HCT116 (cell line): ENCODE results near the gene ATXN7L1. TPM values are rescaled to one million over a fixed set of nuclear protein-coding genes. Genes with fewer than 3 reads are reported as not detected.

Experiments
- ATAC-seq: fragments of 200-7000 bp; cut with Tn5 transposase; 2 replicates; pipeline ENCODE4 v1.9.1; 2020; ENCODE audit warnings: mild to moderate bottlenecking, moderate library complexity
- BruUV-seq: library from RNA; stranded (reverse); fragments of 400-500 nt; replicated peaks from 2 replicates; lab custom pipeline; 2021; lab: Mats Ljungman, UMichigan
- CTCF ChIA-PET: fragments of 300-600 bp; sonication (Branson Sonifier 250); formaldehyde crosslinking; loops from one replicate; lab custom pipeline; 2021; ENCODE audit warnings: antibody characterized with exemption; lab: Charles Lee
- POLR2A ChIA-PET: fragments of 300-600, 350-600 bp; sonication (Branson Sonifier 250); formaldehyde crosslinking; loops from one replicate; lab custom pipeline; 2021; ENCODE audit warnings: antibody characterized with exemption; lab: Charles Lee
- RAD21 ChIA-PET, 2 experiments: fragments of 300-600 bp; sonication (Branson Sonifier 250); formaldehyde crosslinking; loops; one replicate each; lab custom pipeline; 2023; ENCODE audit warnings: low total read pairs in 2 of 2; ENCODE audit not compliant: uncharacterized antibody in 2 of 2, unreplicated experiment in 2 of 2, low non-redundant PET in 1 of 2; lab: Charles Lee
- DNase-seq: peaks from one replicate; pipeline ENCODE4 v3.0.0-alpha.2; 2010; ENCODE audit warnings: low read depth, low spot score
- H2AFZ ChIP-seq: fragments of 200-600 bp; shearing (Covaris generic), sonication (generic); 2 replicates; pipeline ENCODE4 v1.6.1; 2017; ENCODE audit warnings: low read depth, mixed run types, mixed read lengths, antibody characterized with exemption, low read length; ENCODE audit not compliant: poor library complexity, severe bottlenecking
- H3K27ac ChIP-seq: 2 replicates; pipeline ENCODE4 v1.5.1; 2012; ENCODE audit warnings: low read depth, low read length
- H3K27me3 ChIP-seq: fragments of 200-600 bp; sonication (generic); 2 replicates; pipeline ENCODE4 v1.6.1; 2016; ENCODE audit warnings: mixed run types, low read length, mixed read lengths; ENCODE audit not compliant: insufficient read depth
- H3K36me3 ChIP-seq, 2 experiments: fragments of 200-500 bp in 1 of 2; fragments of 200-600 bp in 1 of 2; sonication (Bioruptor generic) in 1 of 2; sonication (generic) in 1 of 2; 2 replicates each; pipeline versions ENCODE4 v1.5.1 to v1.6.1; 2014 to 2016; ENCODE audit warnings: low read length in 2 of 2, inconsistent platforms in 1 of 2, mixed read lengths in 1 of 2, mixed run types in 1 of 2; ENCODE audit not compliant: insufficient read depth in 2 of 2, control insufficient read depth in 1 of 2
- H3K4me1 ChIP-seq, 2 experiments: fragments of 200-600 bp in 1 of 2; sonication (generic) in 1 of 2; 2 replicates each; pipeline versions ENCODE4 v1.5.1 to v1.6.1; 2012 to 2017; ENCODE audit warnings: low read length in 2 of 2, inconsistent platforms in 1 of 2, mild to moderate bottlenecking in 1 of 2, mixed read lengths in 1 of 2, mixed run types in 1 of 2, moderate library complexity in 1 of 2; ENCODE audit not compliant: insufficient read depth in 2 of 2, control insufficient read depth in 1 of 2
- H3K4me2 ChIP-seq: fragments of 200-600 bp; sonication (generic); 2 replicates; pipeline ENCODE4 v1.6.1; 2017; ENCODE audit warnings: mixed run types, low read length, mixed read lengths
- H3K4me3 ChIP-seq, 2 experiments: fragments of 200-600 bp in 1 of 2; sonication (generic) in 1 of 2; replicated peaks in 1 of 2; 2 replicates each; pipeline ENCODE4 v1.5.1; 2011 to 2016; ENCODE audit warnings: low read length in 2 of 2, control low read depth in 1 of 2, low read depth in 1 of 2, mild to moderate bottlenecking in 1 of 2, mixed read lengths in 1 of 2, mixed run types in 1 of 2
- H3K79me2 ChIP-seq: fragments of 200-600 bp; sonication (generic); 2 replicates; pipeline ENCODE4 v1.6.1; 2017; ENCODE audit warnings: mild to moderate bottlenecking, mixed run types, low read length, moderate library complexity, mixed read lengths; ENCODE audit not compliant: insufficient read depth
- H3K9ac ChIP-seq: fragments of 200-600 bp; sonication (generic); 2 replicates; pipeline ENCODE4 v1.6.1; 2016; ENCODE audit warnings: low read length, mixed read lengths
- H3K9me2 ChIP-seq: fragments of 200-600 bp; sonication (generic), shearing (Covaris generic); 2 replicates; pipeline ENCODE4 v1.6.1; 2017; ENCODE audit warnings: mixed run types, mild to moderate bottlenecking, moderate library complexity; ENCODE audit not compliant: insufficient read depth
- H3K9me3 ChIP-seq, 2 experiments: fragments of 200-500 bp in 1 of 2; fragments of 200-600 bp in 1 of 2; sonication (Bioruptor generic) in 1 of 2; sonication (generic) in 1 of 2; 2 replicates each; pipeline ENCODE4 v1.6.1; 2014 to 2017; ENCODE audit warnings: low read length in 2 of 2, mixed read lengths in 2 of 2, inconsistent platforms in 1 of 2, low read depth in 1 of 2, mild to moderate bottlenecking in 1 of 2, mixed run types in 1 of 2, moderate library complexity in 1 of 2; ENCODE audit not compliant: control insufficient read depth in 1 of 2, insufficient read depth in 1 of 2
- H4K20me1 ChIP-seq: fragments of 200-600 bp; sonication (generic), shearing (Covaris generic); 2 replicates; pipeline ENCODE4 v1.6.1; 2017; ENCODE audit warnings: mixed run types, mild to moderate bottlenecking, moderate library complexity; ENCODE audit not compliant: insufficient read depth
- ELF1 ChIP-seq: IDR thresholded peaks from 2 replicates; pipeline ENCODE4 v1.6.1; 2012; ENCODE audit warnings: low read depth, borderline replicate concordance
- EZH2 ChIP-seq: fragments of 200-600 bp; sonication (generic); IDR thresholded peaks from 2 replicates; pipeline ENCODE4 v1.6.1; 2017; ENCODE audit warnings: antibody characterized with exemption, mixed run types
- EZH2phosphoT487 ChIP-seq: fragments of 200-600 bp; IDR thresholded peaks from 2 replicates; pipeline ENCODE4 v1.6.1; 2018; ENCODE audit warnings: antibody characterized with exemption, borderline replicate concordance
- JUND ChIP-seq: IDR thresholded peaks from 2 replicates; pipeline ENCODE4 v1.6.1; 2012
- POLR2AphosphoS5 ChIP-seq: IDR thresholded peaks from 2 replicates; pipeline ENCODE4 v1.6.1; 2011; ENCODE audit warnings: mild to moderate bottlenecking, low read depth, low read length, moderate library complexity
- REST ChIP-seq: IDR thresholded peaks from 2 replicates; pipeline ENCODE4 v1.6.1; 2012; ENCODE audit warnings: low read depth
- SIN3A ChIP-seq: IDR thresholded peaks from 2 replicates; pipeline ENCODE4 v1.6.1; 2012; ENCODE audit warnings: low read depth
- SP1 ChIP-seq: IDR thresholded peaks from 2 replicates; pipeline ENCODE4 v1.6.1; 2012; ENCODE audit warnings: low read depth
- SRF ChIP-seq: IDR thresholded peaks from 2 replicates; pipeline ENCODE4 v1.6.1; 2012; ENCODE audit warnings: low read depth
- ZFX ChIP-seq: fragments of 450-650 bp; IDR thresholded peaks from 2 replicates; pipeline ENCODE4 v1.6.1; 2017
- intact Hi-C: fragments of 100-400 bp; cut with micrococcal nuclease; formaldehyde crosslinking; loops from 2 replicates; pipeline ENCODE4 v1.10.0; 2022
- total RNA-seq: library from RNA; stranded (reverse); gene quantifications from one replicate; pipeline ENCODE4 v1.2.1, GENCODE V29; 2021; ENCODE audit not compliant: unreplicated experiment

ATXN7L1 gene
- total RNA-seq, 1 experiment from 2014 or later = 11.5 TPM

GRCh38 chr7:105920766-105921165 is 44.4 kb upstream of the ATXN7L1 start:
- intact Hi-C loops = no loop called here
- ChIA-PET POLR2A (no interaction called here), RAD21 (no interaction called here), CTCF (no interaction called here)
- H3K27me3 ChIP-seq = no peaks in the 10 kb centered on the region
- peaks cover 0 to 8% of the 10 kb centered on the region in 2 experiments; a peak in 1 of 4 replicates for H3K36me3 ChIP-seq
- TF ChIP-seq EZH2 = no peak
- TF ChIP-seq REST = no peak
- H3K4me3 ChIP-seq = no peak overlapping the region
- H3K9ac ChIP-seq = no peak overlapping the region
- ATAC-seq (no peak; the same call in 1 of the 2 replicates), DNase-seq (no peak)
- no peak overlapping the region for H3K27ac ChIP-seq
- no peaks in the 10 kb centered on the region for H4K20me1 ChIP-seq
- H3K9me2 ChIP-seq = no peaks in the 10 kb centered on the region
- H3K4me1 ChIP-seq = no peaks in the 10 kb centered on the region
- no peak overlapping the region for H2AFZ ChIP-seq
- H3K4me2 ChIP-seq = no peak overlapping the region
- no TSS peak for BruUV-seq
- no peaks in the 10 kb centered on the region for H3K79me2 ChIP-seq
- no peaks in the 10 kb centered on the region for H3K9me3 ChIP-seq

GRCh38 chr7:105917659-105918058 is 41.3 kb upstream of the ATXN7L1 start:
- ChIA-PET CTCF (no interaction called here), RAD21 (no interaction called here), POLR2A (no interaction called here)
- no TSS peak for BruUV-seq
- no peaks in the 10 kb centered on the region for H3K27me3 ChIP-seq
- H3K4me3 ChIP-seq = no peak overlapping the region
- H3K9ac ChIP-seq = no peak overlapping the region
- H3K36me3 ChIP-seq = peaks cover 0 to under 1% of the 10 kb centered on the region in 2 experiments; a peak in 1 of 4 replicates
- intact Hi-C loops = no loop called here
- no peak for TF ChIP-seq SP1
- no peak for TF ChIP-seq SRF
- no peak for TF ChIP-seq ZFX
- no peak for TF ChIP-seq JUND
- TF ChIP-seq ELF1 = no peak
- TF ChIP-seq EZH2phosphoT487 = no peak
- TF ChIP-seq POLR2AphosphoS5 = no peak
- TF ChIP-seq SIN3A = no peak
- no peaks in the 10 kb centered on the region for H3K9me2 ChIP-seq
- H3K9me3 ChIP-seq = no peaks in the 10 kb centered on the region
- no peak overlapping the region for H3K27ac ChIP-seq
- H3K4me1 ChIP-seq = no peaks in the 10 kb centered on the region
- H2AFZ ChIP-seq = no peak overlapping the region
- no peak overlapping the region for H3K4me2 ChIP-seq
- DNase-seq (no peak), ATAC-seq (no peak)
- no peaks in the 10 kb centered on the region for H4K20me1 ChIP-seq
- H3K79me2 ChIP-seq = no peaks in the 10 kb centered on the region
